NCI-H2227 (cell line): ENCODE measurements around the gene NAPA.

ENCODE experiments used
- DNase-seq: peaks from one replicate; lab custom pipeline; 2025; ENCODE audit not compliant: unreplicated experiment; lab: John Stamatoyannopoulos, UW

The NAPA gene

GRCh38 chr19:47514869-47515588 is at the start of gene NAPA:
NAPA (minus strand) TSS chr19:47515063; CDS start chr19:47514940, 123 bp downstream.
- DNase-seq = peak; percentile 100

GRCh38 chr19:47564081-47564480 is 49.2 kb upstream of the NAPA start:
- no peak for DNase-seq

- no peak for DNase-seq
Measured at GRCh38 chr19:47561440-47562057, 46.7 kb upstream of the NAPA start.

GRCh38 chr19:47560999-47561398 is 46.1 kb upstream of the NAPA start:
- no peak for DNase-seq

GRCh38 chr19:47550129-47550528 is 35.3 kb upstream of the NAPA start:
- no peak for DNase-seq

- no peak for DNase-seq
Measured at GRCh38 chr19:47549261-47549862, 34.5 kb upstream of the NAPA start.

GRCh38 chr19:47547199-47547598 is 32.3 kb upstream of the NAPA start:
- DNase-seq = no peak

GRCh38 chr19:47545061-47545948 is 30.4 kb upstream of the NAPA start:
- DNase-seq = no peak

- DNase-seq = no peak
Measured at GRCh38 chr19:47544476-47544875, 29.6 kb upstream of the NAPA start.

GRCh38 chr19:47544075-47544474 is 29.2 kb upstream of the NAPA start:
- no peak for DNase-seq

GRCh38 chr19:47542030-47542475 is 27.2 kb upstream of the NAPA start:
- DNase-seq = no peak

- no peak for DNase-seq
Measured at GRCh38 chr19:47541518-47541917, 26.7 kb upstream of the NAPA start.

- peak; percentile 5 for DNase-seq
Measured at GRCh38 chr19:47540748-47541147, 25.9 kb upstream of the NAPA start.

GRCh38 chr19:47539747-47540311 is 25.0 kb upstream of the NAPA start:
- no peak for DNase-seq

- no peak for DNase-seq
Measured at GRCh38 chr19:47538812-47539211, 23.9 kb upstream of the NAPA start.

- DNase-seq = no peak
Measured at GRCh38 chr19:47537493-47537892, 22.6 kb upstream of the NAPA start.

GRCh38 chr19:47534628-47535027 is 19.8 kb upstream of the NAPA start:
- DNase-seq = no peak

- no peak for DNase-seq
Measured at GRCh38 chr19:47531640-47532387, 17.0 kb upstream of the NAPA start.

- no peak for DNase-seq
Measured at GRCh38 chr19:47529018-47529742, 14.3 kb upstream of the NAPA start.

GRCh38 chr19:47526798-47527197 is 11.9 kb upstream of the NAPA start:
- no peak for DNase-seq
